ENCODE data around the gene YWHAH.

The YWHAH gene

GRCh38 chr22:31943978-31944699 is at the start of gene YWHAH:
Gene YWHAH, plus strand, starts transcription at chr22:31944535. Its CDS starts 199 bp downstream, at chr22:31944734.
- DNase-seq (ENCODE audit: low read depth in 2 of 2) = peak; percentile 95 to 96
- no peak for TF ChIP-seq CTCF (IDR thresholded peaks at IDR 0.05; ENCODE audit: low read depth, low read length)
- peak within 1 kb of the TSS; percentile 63 to 84 for H3K4me3 ChIP-seq (replicated peaks in 1 of 2; ENCODE audit: low read depth in 2 of 2, low read length in 2 of 2)

GRCh38 chr22:31895411-31896123 is 48.8 kb upstream of the YWHAH start:
- no peak for TF ChIP-seq CTCF (IDR thresholded peaks at IDR 0.05; ENCODE audit: low read depth, low read length)

GRCh38 chr22:31896472-31896871 is 47.9 kb upstream of the YWHAH start:
- H3K4me3 ChIP-seq (replicated peaks in 1 of 2; ENCODE audit: low read depth in 2 of 2, low read length in 2 of 2) = no peak overlapping the region
- TF ChIP-seq CTCF (IDR thresholded peaks at IDR 0.05; ENCODE audit: low read depth, low read length) = no peak
- DNase-seq (ENCODE audit: low read depth in 2 of 2) = no peak

More at GRCh38 chr22:31895411-31896123, 48.8 kb upstream of the YWHAH start:
- no peak overlapping the region for H3K4me3 ChIP-seq (replicated peaks in 1 of 2; ENCODE audit: low read depth in 2 of 2, low read length in 2 of 2)
- peak in 1 of 2 donors; percentile 44 for DNase-seq (ENCODE audit: low read depth in 2 of 2)

- DNase-seq (ENCODE audit: low read depth in 2 of 2) = peak in 1 of 2 donors; percentile 34
- H3K4me3 ChIP-seq (replicated peaks in 1 of 2; ENCODE audit: low read depth in 2 of 2, low read length in 2 of 2) = no peak overlapping the region
- TF ChIP-seq CTCF (IDR thresholded peaks at IDR 0.05; ENCODE audit: low read depth, low read length) = no peak
Measured at GRCh38 chr22:31897842-31898805, 46.2 kb upstream of the YWHAH start.

GRCh38 chr22:31898926-31899325 is 45.4 kb upstream of the YWHAH start:
- DNase-seq (ENCODE audit: low read depth in 2 of 2) = no peak
- H3K4me3 ChIP-seq (replicated peaks in 1 of 2; ENCODE audit: low read depth in 2 of 2, low read length in 2 of 2) = no peak overlapping the region
- no peak for TF ChIP-seq CTCF (IDR thresholded peaks at IDR 0.05; ENCODE audit: low read depth, low read length)

GRCh38 chr22:31899669-31900068 is 44.7 kb upstream of the YWHAH start:
- no peak for DNase-seq (ENCODE audit: low read depth in 2 of 2)
- no peak overlapping the region for H3K4me3 ChIP-seq (replicated peaks in 1 of 2; ENCODE audit: low read depth in 2 of 2, low read length in 2 of 2)
- TF ChIP-seq CTCF (IDR thresholded peaks at IDR 0.05; ENCODE audit: low read depth, low read length) = no peak
